ENCODE measurements around the gene LAMC2.
"Not testable (repeated sequence)": the region's sequence is repeated elsewhere in the genome, so short reads cannot be mapped to it uniquely, and the experiment has no call there.

The LAMC2 gene

DNA sequence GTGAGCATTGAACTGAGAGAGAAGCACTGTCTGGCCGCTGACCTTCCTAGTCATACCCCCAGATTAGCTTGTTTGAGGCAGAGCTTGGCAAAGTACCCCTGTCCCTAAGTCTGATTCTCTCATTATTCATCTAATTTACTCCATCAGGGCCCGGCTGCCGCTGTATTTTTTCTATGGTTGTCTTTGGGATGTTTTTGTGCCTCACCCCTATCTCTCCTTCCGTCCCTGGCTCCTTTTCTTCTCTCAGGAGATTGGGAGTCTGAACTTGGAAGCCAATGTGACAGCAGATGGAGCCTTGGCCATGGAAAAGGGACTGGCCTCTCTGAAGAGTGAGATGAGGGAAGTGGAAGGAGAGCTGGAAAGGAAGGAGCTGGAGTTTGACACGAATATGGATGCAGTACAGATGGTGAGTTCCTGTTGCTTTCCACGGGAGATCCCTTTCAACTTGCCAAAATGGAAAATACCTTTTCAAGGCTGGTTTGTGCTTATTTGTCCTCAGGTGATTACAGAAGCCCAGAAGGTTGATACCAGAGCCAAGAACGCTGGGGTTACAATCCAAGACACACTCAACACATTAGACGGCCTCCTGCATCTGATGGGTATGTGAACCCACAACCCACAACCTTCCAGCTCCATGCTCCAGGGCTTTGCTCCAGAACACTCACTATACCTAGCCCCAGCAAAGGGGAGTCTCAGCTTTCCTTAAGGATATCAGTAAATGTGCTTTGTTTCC is 53.9 kb downstream of the LAMC2 start:
- no peak for DNase-seq
- Histone ChIP-seq H3K4me3 (ENCODE audit: low read depth, low read length) (no peak overlapping the region), H3K27ac (no peak overlapping the region), H3K36me3 (no peaks in the 10 kb centered on the region), H3K27me3 (ENCODE audit: insufficient read depth, low read depth, severe bottlenecking) (no peaks in the 10 kb centered on the region), H3K9me3 (ENCODE audit: severe bottlenecking) (no peaks in the 10 kb centered on the region)
- TF ChIP-seq, protein P1, sequence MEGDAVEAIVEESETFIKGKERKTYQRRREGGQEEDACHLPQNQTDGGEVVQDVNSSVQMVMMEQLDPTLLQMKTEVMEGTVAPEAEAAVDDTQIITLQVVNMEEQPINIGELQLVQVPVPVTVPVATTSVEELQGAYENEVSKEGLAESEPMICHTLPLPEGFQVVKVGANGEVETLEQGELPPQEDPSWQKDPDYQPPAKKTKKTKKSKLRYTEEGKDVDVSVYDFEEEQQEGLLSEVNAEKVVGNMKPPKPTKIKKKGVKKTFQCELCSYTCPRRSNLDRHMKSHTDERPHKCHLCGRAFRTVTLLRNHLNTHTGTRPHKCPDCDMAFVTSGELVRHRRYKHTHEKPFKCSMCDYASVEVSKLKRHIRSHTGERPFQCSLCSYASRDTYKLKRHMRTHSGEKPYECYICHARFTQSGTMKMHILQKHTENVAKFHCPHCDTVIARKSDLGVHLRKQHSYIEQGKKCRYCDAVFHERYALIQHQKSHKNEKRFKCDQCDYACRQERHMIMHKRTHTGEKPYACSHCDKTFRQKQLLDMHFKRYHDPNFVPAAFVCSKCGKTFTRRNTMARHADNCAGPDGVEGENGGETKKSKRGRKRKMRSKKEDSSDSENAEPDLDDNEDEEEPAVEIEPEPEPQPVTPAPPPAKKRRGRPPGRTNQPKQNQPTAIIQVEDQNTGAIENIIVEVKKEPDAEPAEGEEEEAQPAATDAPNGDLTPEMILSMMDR (IDR thresholded peaks at IDR 0.05; ENCODE audit: low read depth, low read length), result no peak

DNA sequence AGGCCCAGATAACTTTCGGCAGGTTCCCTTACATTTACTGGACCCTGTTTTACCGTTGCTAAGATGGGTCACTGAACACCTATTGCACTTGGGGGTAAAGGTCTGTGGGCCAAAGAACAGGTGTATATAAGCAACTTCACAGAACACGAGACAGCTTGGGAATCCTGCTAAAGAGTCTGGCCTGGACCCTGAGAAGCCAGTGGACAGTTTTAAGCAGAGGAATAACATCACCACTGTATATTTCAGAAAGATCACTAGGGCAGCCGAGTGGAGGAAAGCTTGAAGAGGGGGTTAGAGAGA is 54.4 kb downstream of the LAMC2 start:
- no peak overlapping the region for H3K27ac ChIP-seq
- H3K4me3 ChIP-seq (ENCODE audit: low read depth, low read length), result no peak overlapping the region
- H3K9me3 ChIP-seq (ENCODE audit: severe bottlenecking), result no peaks in the 10 kb centered on the region
- no peaks in the 10 kb centered on the region for H3K27me3 ChIP-seq (ENCODE audit: insufficient read depth, low read depth, severe bottlenecking)
- TF ChIP-seq, protein P1 (IDR thresholded peaks at IDR 0.05; ENCODE audit: low read depth, low read length), result no peak
- DNase-seq, result no peak
- no peaks in the 10 kb centered on the region for H3K36me3 ChIP-seq

GRCh38 chr1:183240853-183241252 is 54.8 kb downstream of the LAMC2 start:
- H3K9me3 ChIP-seq (ENCODE audit: severe bottlenecking); H3K4me3 ChIP-seq (ENCODE audit: low read depth, low read length); H3K27me3 ChIP-seq (ENCODE audit: insufficient read depth, low read depth, severe bottlenecking); DNase-seq; H3K36me3 ChIP-seq; H3K27ac ChIP-seq: not testable (repeated sequence)

DNA sequence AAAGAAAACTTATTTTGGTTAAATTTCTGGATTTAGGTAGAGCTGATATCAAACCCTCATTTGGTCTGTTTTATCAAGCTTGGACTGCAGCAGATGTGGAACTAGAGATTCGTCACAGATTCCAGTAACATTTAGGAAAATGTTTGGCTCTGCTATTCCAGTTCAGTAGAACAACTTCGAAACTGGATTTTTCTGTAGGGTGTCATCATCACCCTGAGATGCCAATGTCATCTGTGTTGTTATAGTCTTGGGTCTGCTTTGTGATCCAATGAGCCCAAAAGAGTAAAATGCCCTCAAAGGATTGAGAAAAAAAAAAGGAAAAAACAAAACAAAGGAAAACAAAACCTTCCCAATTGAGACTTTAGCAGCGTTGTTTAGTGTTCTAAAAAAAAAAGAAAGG is 55.4 kb downstream of the LAMC2 start:
- Histone ChIP-seq H3K27me3 (ENCODE audit: insufficient read depth, low read depth, severe bottlenecking) (no peaks in the 10 kb centered on the region), H3K36me3 (no peaks in the 10 kb centered on the region), H3K4me3 (ENCODE audit: low read depth, low read length) (no peak overlapping the region), H3K27ac (no peak overlapping the region), H3K9me3 (ENCODE audit: severe bottlenecking) (no peaks in the 10 kb centered on the region)
- TF ChIP-seq, protein P1 (IDR thresholded peaks at IDR 0.05; ENCODE audit: low read depth, low read length), result no peak
- no peak for DNase-seq

DNA sequence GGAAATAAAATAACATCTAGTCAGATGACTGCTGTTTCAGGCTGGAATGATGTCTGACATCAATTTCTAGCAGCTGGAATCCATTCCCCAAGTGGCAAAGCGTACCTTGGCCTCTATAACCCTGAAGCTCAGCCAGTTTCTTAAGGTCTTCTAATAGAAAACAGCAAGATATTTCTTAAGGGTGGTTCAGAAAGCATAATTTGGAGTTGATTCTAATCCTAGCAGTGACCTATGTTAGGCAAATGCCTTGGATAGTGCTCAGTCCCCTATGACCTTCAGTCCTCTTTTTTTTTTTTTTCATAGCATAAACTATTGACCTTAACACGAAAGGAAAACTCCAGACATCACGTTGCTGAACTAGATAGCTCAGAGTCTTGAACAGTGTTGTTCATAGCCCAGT is 56.5 kb downstream of the LAMC2 start:
- Histone ChIP-seq H3K36me3 (no peaks in the 10 kb centered on the region), H3K9me3 (ENCODE audit: severe bottlenecking) (no peaks in the 10 kb centered on the region), H3K27me3 (ENCODE audit: insufficient read depth, low read depth, severe bottlenecking) (no peaks in the 10 kb centered on the region), H3K27ac (no peak overlapping the region), H3K4me3 (ENCODE audit: low read depth, low read length) (no peak overlapping the region)
- TF ChIP-seq, protein P1 (IDR thresholded peaks at IDR 0.05; ENCODE audit: low read depth, low read length), result no peak
- DNase-seq, result no peak

DNA sequence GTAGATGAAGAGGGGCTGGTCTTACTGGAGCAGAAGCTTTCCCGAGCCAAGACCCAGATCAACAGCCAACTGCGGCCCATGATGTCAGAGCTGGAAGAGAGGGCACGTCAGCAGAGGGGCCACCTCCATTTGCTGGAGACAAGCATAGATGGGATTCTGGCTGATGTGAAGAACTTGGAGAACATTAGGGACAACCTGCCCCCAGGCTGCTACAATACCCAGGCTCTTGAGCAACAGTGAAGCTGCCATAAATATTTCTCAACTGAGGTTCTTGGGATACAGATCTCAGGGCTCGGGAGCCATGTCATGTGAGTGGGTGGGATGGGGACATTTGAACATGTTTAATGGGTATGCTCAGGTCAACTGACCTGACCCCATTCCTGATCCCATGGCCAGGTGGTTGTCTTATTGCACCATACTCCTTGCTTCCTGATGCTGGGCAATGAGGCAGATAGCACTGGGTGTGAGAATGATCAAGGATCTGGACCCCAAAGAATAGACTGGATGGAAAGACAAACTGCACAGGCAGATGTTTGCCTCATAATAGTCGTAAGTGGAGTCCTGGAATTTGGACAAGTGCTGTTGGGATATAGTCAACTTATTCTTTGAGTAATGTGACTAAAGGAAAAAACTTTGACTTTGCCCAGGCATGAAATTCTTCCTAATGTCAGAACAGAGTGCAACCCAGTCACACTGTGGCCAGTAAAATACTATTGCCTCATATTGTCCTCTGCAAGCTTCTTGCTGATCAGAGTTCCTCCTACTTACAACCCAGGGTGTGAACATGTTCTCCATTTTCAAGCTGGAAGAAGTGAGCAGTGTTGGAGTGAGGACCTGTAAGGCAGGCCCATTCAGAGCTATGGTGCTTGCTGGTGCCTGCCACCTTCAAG is 57.3 kb downstream of the LAMC2 start:
- Histone ChIP-seq H3K9me3 (ENCODE audit: severe bottlenecking) (no peaks in the 10 kb centered on the region), H3K27me3 (ENCODE audit: insufficient read depth, low read depth, severe bottlenecking) (no peaks in the 10 kb centered on the region), H3K27ac (no peak overlapping the region), H3K36me3 (no peaks in the 10 kb centered on the region), H3K4me3 (ENCODE audit: low read depth, low read length) (no peak overlapping the region)
- TF ChIP-seq, protein P1 (IDR thresholded peaks at IDR 0.05; ENCODE audit: low read depth, low read length), result no peak
- no peak for DNase-seq

All from WERI-Rb-1 (cell line).